BE2C (cell line): ENCODE data around the gene LCNL1. TPM values are rescaled to one million over a fixed set of nuclear protein-coding genes. Genes with fewer than 3 reads are reported as not detected.

Source experiments
- DNase-seq: peaks from one replicate; pipeline ENCODE4 v3.0.0-alpha.2; 2020
- H3K27me3 ChIP-seq: fragments of 250-450 bp; sonication (Bioruptor Pico); 2 replicates; pipeline ENCODE4 v1.5.1; 2020; ENCODE audit warnings: mild to moderate bottlenecking
- H3K36me3 ChIP-seq: fragments of 250-450 bp; sonication (Bioruptor Pico); 2 replicates; pipeline ENCODE4 v1.5.1; 2020; ENCODE audit warnings: mild to moderate bottlenecking
- H3K4me1 ChIP-seq: fragments of 250-450 bp; sonication (Bioruptor Pico); 2 replicates; pipeline ENCODE4 v1.5.1; 2020
- H3K4me3 ChIP-seq: 2 replicates; pipeline ENCODE4 v1.5.1; 2011; ENCODE audit warnings: low read depth, low read length
- H3K9me3 ChIP-seq: fragments of 250-450 bp; sonication (Bioruptor Pico); 2 replicates; pipeline ENCODE4 v1.5.1; 2020
- polyA plus RNA-seq: library from polyadenylated mRNA; unstranded; fragments of >200 nt; gene quantifications from one replicate; pipeline ENCODE4 v1.2.1, GENCODE V29; 2012; ENCODE audit warnings: low read depth, missing spikeins; ENCODE audit not compliant: insufficient read length, insufficient read depth
- TF ChIP-seq, protein P1 (sequence below): IDR thresholded peaks from 2 replicates; pipeline ENCODE4 v1.5.1; 2012; ENCODE audit warnings: mild to moderate bottlenecking, low read depth, low read length

Gene LCNL1
- polyA plus RNA-seq: not detected

DNA sequence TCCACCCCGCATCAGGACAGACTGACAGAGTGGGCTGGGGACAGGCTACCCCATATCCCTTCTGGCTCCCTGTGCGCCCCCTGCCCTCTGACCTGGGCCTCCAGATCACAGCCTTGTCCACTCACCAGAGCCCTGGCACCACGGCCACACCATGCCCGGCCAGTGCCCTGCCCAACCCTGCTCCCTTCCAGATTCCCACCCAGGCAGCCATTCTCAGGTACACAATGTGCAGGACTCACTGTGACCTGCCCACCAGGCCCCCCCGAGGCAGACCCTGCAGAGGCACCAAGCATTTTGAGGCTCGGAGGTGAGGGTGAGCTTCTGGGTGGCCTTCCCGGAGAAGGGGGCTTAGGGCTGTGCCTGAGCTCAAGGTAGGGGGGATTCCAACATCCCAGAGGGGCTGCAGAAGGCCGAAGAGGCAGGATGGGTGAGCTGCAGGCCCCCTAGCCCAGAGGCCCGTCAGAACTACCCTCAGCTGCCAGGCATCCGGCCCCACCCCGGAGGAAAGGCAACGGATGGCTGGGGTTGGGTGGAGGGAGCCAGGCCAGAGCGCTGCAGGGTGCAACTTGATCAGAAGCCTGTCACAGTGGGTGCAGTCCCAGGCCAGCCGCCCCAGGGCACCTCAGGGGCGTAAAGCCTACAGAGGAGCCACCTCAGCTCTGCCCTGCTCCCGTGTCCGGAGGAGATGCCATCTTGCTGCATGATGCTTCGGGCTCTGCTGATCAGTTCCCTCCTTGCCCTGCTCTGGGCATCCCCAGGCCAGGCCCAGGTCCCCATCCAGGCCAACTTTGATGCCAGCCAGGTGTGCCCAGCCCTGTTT is at the start of gene LCNL1:
LCNL1 (plus strand) TSS at position 762 of the 820 bp plus-strand sequence. CDS start 594 bp downstream, outside the sequence.
- Histone ChIP-seq H3K36me3 (no peaks in the 10 kb centered on the region), H3K9me3 (no peaks in the 10 kb centered on the region), H3K27me3 (no peaks in the 10 kb centered on the region), H3K4me3 (no peak within 1 kb of the TSS), H3K4me1 (peaks cover 24% of the 10 kb centered on the region)
- DNase-seq: no peak
- TF ChIP-seq, protein P1, sequence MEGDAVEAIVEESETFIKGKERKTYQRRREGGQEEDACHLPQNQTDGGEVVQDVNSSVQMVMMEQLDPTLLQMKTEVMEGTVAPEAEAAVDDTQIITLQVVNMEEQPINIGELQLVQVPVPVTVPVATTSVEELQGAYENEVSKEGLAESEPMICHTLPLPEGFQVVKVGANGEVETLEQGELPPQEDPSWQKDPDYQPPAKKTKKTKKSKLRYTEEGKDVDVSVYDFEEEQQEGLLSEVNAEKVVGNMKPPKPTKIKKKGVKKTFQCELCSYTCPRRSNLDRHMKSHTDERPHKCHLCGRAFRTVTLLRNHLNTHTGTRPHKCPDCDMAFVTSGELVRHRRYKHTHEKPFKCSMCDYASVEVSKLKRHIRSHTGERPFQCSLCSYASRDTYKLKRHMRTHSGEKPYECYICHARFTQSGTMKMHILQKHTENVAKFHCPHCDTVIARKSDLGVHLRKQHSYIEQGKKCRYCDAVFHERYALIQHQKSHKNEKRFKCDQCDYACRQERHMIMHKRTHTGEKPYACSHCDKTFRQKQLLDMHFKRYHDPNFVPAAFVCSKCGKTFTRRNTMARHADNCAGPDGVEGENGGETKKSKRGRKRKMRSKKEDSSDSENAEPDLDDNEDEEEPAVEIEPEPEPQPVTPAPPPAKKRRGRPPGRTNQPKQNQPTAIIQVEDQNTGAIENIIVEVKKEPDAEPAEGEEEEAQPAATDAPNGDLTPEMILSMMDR: no peak

DNA sequence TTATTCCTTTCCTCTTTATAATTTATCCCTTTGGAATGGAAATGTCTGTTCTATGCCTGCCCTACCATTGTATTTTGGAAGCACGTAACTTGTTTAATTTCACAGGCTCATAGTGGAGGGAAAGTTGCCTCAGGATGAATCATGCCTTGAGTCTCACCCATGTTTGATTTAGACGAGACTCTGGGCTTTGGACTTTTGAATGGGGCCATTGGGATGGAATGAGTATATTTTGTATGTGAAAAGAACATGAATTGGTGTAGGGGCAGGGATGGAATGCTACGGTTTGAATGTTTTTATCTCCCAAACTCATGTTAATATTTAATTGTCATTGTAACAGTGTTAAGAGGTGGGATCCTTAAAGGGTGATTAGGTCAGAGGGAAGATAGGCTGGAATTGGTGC is 48.5 kb upstream of the LCNL1 start:
- Histone ChIP-seq H3K4me1 (no peaks in the 10 kb centered on the region), H3K4me3 (no peak overlapping the region), H3K36me3 (peaks cover 23% of the 10 kb centered on the region), H3K27me3 (no peaks in the 10 kb centered on the region), H3K9me3 (no peaks in the 10 kb centered on the region)
- TF ChIP-seq, protein P1: no peak
- DNase-seq: no peak

DNA sequence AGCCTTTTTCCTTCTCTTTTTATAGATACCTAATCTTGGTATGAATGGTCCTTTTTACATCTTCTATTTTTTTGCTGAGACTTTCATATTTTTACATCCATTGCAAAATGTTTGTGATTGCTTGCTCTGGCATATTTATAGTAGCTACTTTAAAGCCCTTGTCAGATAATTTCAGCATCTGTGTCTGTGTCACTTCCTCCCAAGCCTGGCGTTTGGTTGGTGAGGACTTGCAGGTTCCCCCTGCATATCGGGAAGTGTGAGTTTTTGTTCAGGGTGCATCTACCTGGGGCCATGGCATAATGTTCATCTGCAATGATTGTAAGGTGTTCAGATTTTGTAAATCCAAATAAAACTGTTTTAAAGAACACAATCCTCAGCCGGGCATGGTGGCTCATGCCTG is 47.1 kb upstream of the LCNL1 start:
- no peaks in the 10 kb centered on the region for H3K9me3 ChIP-seq
- TF ChIP-seq, protein P1: no peak
- DNase-seq: no peak
- no peak overlapping the region for H3K4me3 ChIP-seq
- H3K4me1 ChIP-seq: no peaks in the 10 kb centered on the region
- H3K27me3 ChIP-seq: no peaks in the 10 kb centered on the region
- H3K36me3 ChIP-seq: peaks cover 32% of the 10 kb centered on the region

DNA sequence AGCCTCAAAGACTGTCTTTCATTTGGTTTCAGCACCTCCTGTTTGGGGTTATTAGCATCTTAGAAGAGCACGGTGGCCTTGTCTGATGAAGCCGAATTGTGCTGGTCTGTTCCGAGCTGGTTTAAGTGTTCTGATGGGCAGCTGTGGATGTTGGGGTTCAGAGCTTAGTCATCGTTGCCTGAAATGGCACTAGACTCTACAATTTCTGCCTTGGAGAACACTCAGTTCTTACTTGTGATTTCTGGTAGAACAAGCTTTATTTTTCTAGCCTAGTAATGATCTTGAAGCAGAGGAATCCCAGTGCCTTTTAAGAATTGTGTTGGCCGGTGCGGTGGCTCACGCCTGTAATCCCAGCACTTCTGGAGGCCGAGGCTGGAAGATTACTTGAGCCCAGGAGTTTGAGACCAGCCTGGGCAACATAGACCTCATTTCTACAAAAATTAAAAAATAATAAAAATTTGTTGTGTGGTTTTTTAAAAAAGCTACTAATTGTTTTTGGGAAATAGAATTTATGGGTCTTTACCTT is 46.1 kb upstream of the LCNL1 start:
- no peak for DNase-seq
- Histone ChIP-seq H3K4me1 (no peaks in the 10 kb centered on the region), H3K36me3 (peaks cover 40% of the 10 kb centered on the region), H3K4me3 (no peak overlapping the region), H3K9me3 (no peaks in the 10 kb centered on the region), H3K27me3 (no peaks in the 10 kb centered on the region)
- TF ChIP-seq, protein P1: no peak

DNA sequence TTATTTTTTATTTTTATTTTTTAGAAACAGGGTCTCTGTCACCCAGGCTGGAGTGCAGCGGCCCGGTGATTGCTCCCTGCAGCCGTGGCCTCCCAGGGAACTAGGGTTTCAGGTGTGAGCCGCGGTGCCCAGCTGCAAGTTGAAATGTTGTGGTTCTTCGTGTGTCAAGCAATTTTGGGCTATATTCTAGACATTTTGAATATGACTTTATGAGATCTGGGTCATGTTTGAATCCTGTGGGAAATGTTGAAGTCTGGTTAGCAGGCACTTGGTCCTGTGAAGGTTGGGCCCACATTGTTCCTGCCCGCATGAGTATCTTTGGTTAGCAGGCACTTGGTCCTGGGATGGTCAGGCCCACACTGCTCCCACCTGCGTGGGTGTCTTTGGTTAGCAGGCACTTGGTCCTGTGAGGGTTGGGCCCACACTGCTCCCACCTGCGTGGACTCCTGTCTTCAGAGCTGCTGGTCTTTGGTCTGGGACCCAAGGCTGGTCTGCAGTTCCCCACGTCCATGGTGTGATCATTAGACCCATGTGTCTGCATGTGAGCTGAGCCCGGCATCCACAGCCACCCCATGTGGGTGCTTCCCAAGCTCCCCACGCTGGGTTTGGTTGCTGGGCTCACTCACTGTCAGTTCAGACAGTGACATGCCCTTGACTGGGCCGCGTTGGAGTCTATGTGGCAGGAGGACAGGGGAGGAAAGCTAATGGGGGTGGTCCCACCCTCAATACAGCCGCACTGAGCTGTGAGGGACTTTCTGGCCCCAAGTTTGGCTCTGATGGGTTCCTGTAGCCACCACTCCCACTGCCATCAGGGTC is 45.4 kb upstream of the LCNL1 start:
- DNase-seq: no peak
- TF ChIP-seq, protein P1: no peak
- H3K36me3 ChIP-seq: peaks cover 44% of the 10 kb centered on the region
- H3K4me3 ChIP-seq: no peak overlapping the region
- H3K4me1 ChIP-seq: no peaks in the 10 kb centered on the region
- no peaks in the 10 kb centered on the region for H3K27me3 ChIP-seq
- H3K9me3 ChIP-seq: no peaks in the 10 kb centered on the region
